Endothelial cell of umbilical vein (primary cell): ENCODE data around the gene AQP7. TPM values are rescaled to one million over a fixed set of nuclear protein-coding genes. Genes with fewer than 3 reads are reported as not detected.

ENCODE experiments used
- BruUV-seq: library from RNA; stranded (reverse); fragments of 400-500 nt; replicated peaks from 2 replicates; lab custom pipeline; 2021; lab: Mats Ljungman, UMichigan
- CTCF ChIA-PET: fragments of 300-600, 350-600 bp; sonication (Branson Sonifier 250); formaldehyde crosslinking; loops from one replicate; lab custom pipeline; 2021; ENCODE audit warnings: antibody characterized with exemption, inconsistent platforms; lab: Charles Lee
- POLR2A ChIA-PET: fragments of 300-600, 350-600 bp; sonication (Branson Sonifier 250); formaldehyde crosslinking; loops from one replicate; lab custom pipeline; 2021; ENCODE audit warnings: antibody characterized with exemption, inconsistent platforms; lab: Charles Lee
- DNase-seq: peaks from one replicate; pipeline ENCODE4 v3.0.0-alpha.2; 2011; ENCODE audit warnings: low read depth, low spot score
- FAIRE-seq: peaks from 2 replicates; lab custom pipeline; 2011; peaks lifted over from hg19 to GRCh38; lab: Jason Lieb, UNC
- H2AFZ ChIP-seq: 2 replicates; pipeline ENCODE4 v1.6.0; 2012; ENCODE audit warnings: low read depth, low read length, control low read depth, inconsistent platforms
- H3K27ac ChIP-seq: 2 replicates; pipeline ENCODE4 v1.5.1; 2011; ENCODE audit warnings: low read depth, mild to moderate bottlenecking, control low read depth, low read length, moderate library complexity; ENCODE audit not compliant: insufficient read depth
- H3K27me3 ChIP-seq, 2 experiments: 2 replicates each; pipeline versions ENCODE4 v1.6.0 to v1.6.1; 2011; ENCODE audit warnings: low read length in 2 of 2, mixed read lengths in 1 of 2; ENCODE audit not compliant: control insufficient read depth in 2 of 2, insufficient read depth in 2 of 2
- H3K36me3 ChIP-seq, 2 experiments: 2 replicates in 1 of 2; 3 replicates in 1 of 2; pipeline ENCODE4 v1.5.1; 2011; ENCODE audit warnings: low read length in 2 of 2, mild to moderate bottlenecking in 1 of 2, moderate library complexity in 1 of 2; ENCODE audit not compliant: control insufficient read depth in 2 of 2, insufficient read depth in 2 of 2; ENCODE audit errors: extremely low read depth in 1 of 2
- H3K4me1 ChIP-seq: 3 replicates; pipeline ENCODE4 v1.5.1; 2011; ENCODE audit warnings: mild to moderate bottlenecking, low read length; ENCODE audit not compliant: control insufficient read depth, insufficient read depth; ENCODE audit errors: extremely low read depth
- H3K4me2 ChIP-seq: 2 replicates; pipeline ENCODE4 v1.6.1; 2011; ENCODE audit warnings: low read length, control low read depth, mixed read lengths; ENCODE audit not compliant: insufficient read depth
- H3K4me3 ChIP-seq, 3 experiments: fragments of 200-600 bp in 1 of 3; sonication (generic), shearing (Covaris generic) in 1 of 3; replicated peaks in 1 of 3; 2 replicates each; pipeline ENCODE4 v1.5.1; 2011 to 2016; ENCODE audit warnings: control low read depth in 3 of 3, low read length in 3 of 3, mild to moderate bottlenecking in 2 of 3, inconsistent platforms in 1 of 3, low read depth in 1 of 3, moderate library complexity in 1 of 3; ENCODE audit not compliant: insufficient read depth in 1 of 3
- H3K79me2 ChIP-seq: 2 replicates; pipeline ENCODE4 v1.6.0; 2012; ENCODE audit warnings: low read length, inconsistent platforms; ENCODE audit not compliant: control insufficient read depth, insufficient read depth
- H3K9ac ChIP-seq: replicated peaks from 2 replicates; pipeline ENCODE3; 2011; ENCODE audit warnings: low read length, control low read depth; ENCODE audit not compliant: insufficient read depth; ENCODE audit errors: extremely low read depth
- H3K9me1 ChIP-seq: replicated peaks from 3 replicates; pipeline ENCODE4 v1.6.0; 2011; ENCODE audit warnings: mild to moderate bottlenecking, low read length; ENCODE audit not compliant: control insufficient read depth, insufficient read depth; ENCODE audit errors: extremely low read depth
- H3K9me3 ChIP-seq: replicated peaks from 2 replicates; pipeline ENCODE4 v1.5.1; 2012; ENCODE audit warnings: low read length, inconsistent platforms; ENCODE audit not compliant: control insufficient read depth, insufficient read depth
- H4K20me1 ChIP-seq: replicated peaks from 2 replicates; pipeline ENCODE3; 2011; ENCODE audit warnings: mild to moderate bottlenecking, low read length; ENCODE audit not compliant: control insufficient read depth, insufficient read depth; ENCODE audit errors: extremely low read depth
- CTCF ChIP-seq, 2 donors: IDR thresholded peaks; 1 replicate in 1 of 2; 2 replicates in 1 of 2; pipeline ENCODE4 v1.5.1; 2011; ENCODE audit warnings: low read length in 2 of 2, mild to moderate bottlenecking in 2 of 2, moderate library complexity in 2 of 2, control low read depth in 1 of 2, inconsistent platforms in 1 of 2, low read depth in 1 of 2; ENCODE audit not compliant: insufficient read depth in 1 of 2; ENCODE audit errors: extremely low read depth in 1 of 2
- EZH2 ChIP-seq: IDR thresholded peaks from 2 replicates; pipeline ENCODE4 v1.6.1; 2012; ENCODE audit warnings: borderline replicate concordance, low read depth, mild to moderate bottlenecking, moderate library complexity, low read length, inconsistent platforms; ENCODE audit not compliant: severe bottlenecking
- FOS ChIP-seq: IDR thresholded peaks from 2 replicates; pipeline ENCODE4 v1.6.1; 2011; ENCODE audit warnings: mild to moderate bottlenecking, low read length, moderate library complexity, borderline replicate concordance; ENCODE audit not compliant: insufficient read depth
- GATA2 ChIP-seq: IDR thresholded peaks from 2 replicates; pipeline ENCODE4 v1.7.0; 2011; ENCODE audit warnings: low read depth, mild to moderate bottlenecking, moderate library complexity, mixed read lengths, low read length; ENCODE audit not compliant: insufficient read length, insufficient read depth
- JUN ChIP-seq: IDR thresholded peaks from 2 replicates; pipeline ENCODE4 v1.6.1; 2011; ENCODE audit warnings: borderline replicate concordance, low read depth; ENCODE audit not compliant: insufficient read length, insufficient read depth
- MYC ChIP-seq: IDR thresholded peaks from one replicate; pipeline ENCODE4 v1.6.1; 2011; ENCODE audit warnings: mild to moderate bottlenecking, low read depth, low read length
- POLR2A ChIP-seq: IDR thresholded peaks from 2 replicates; pipeline ENCODE4 v1.6.1; 2012; ENCODE audit warnings: low read depth, mild to moderate bottlenecking, control low read depth, low read length
- POLR2AphosphoS5 ChIP-seq: IDR thresholded peaks from 2 replicates; pipeline ENCODE4 v1.6.1; 2012; ENCODE audit warnings: low read depth, mild to moderate bottlenecking, control low read depth, low read length, moderate library complexity; ENCODE audit not compliant: insufficient read depth
- dilution Hi-C: fragments of 300-500 bp; cut with MboI; formaldehyde crosslinking; loops from one replicate; pipeline ENCODE4 v1.15.0; 2019; ENCODE audit warnings: low sequenced_read_pairs; ENCODE audit not compliant: extremely low pct_ligation_motif_present
- intact Hi-C: fragments of 100-400 bp; cut with micrococcal nuclease; formaldehyde crosslinking; loops from one replicate; pipeline ENCODE4 v1.10.0; 2022
- polyA plus RNA-seq, 4 experiments: library from polyadenylated mRNA; depleted of rRNA in 3 of 4; stranded (reverse) in 3 of 4; unstranded in 1 of 4; fragments of >200 nt; gene quantifications; 2 replicates each; pipeline versions ENCODE4 v1.2.1 to v1.2.3, GENCODE V29; 2011 to 2012; ENCODE audit warnings: missing spikeins in 1 of 4
- total RNA-seq: library from RNA; stranded (reverse); gene quantifications from 2 replicates; pipeline ENCODE4 v1.2.3, GENCODE V29; 2021
- TF ChIP-seq, protein P1 (sequence below): IDR thresholded peaks from 2 replicates; pipeline ENCODE4 v1.6.1; 2011; ENCODE audit not compliant: insufficient read depth, insufficient read length

The AQP7 gene
- total and polyA plus RNA-seq, 2 donors (not counting 3 experiments of a cell fraction or from before 2014, with no cell fraction given): 3.7 TPM; not detected in 1

DNA sequence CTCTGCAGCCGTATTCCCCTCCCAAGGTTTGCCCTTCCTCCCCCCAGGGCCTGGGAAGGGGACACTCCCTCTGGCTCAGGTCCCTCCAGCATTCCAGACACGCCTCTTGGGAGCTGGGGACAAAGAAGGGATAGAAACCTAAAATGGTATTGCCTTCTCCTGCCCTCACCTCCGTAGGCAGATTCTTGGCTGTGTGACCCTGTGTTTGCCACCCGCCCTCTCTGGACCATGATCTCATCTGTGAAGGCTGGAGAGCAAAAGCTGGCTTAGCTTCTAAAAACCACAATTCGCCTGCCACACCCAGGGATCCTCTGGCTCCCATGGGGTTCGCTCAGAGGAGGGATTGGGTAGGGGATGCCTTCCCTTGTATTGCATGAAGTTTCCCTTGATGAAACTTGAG is 37.4 kb upstream of the AQP7 start:
- CTCF ChIA-PET: interaction anchor here (2.9 to 5.9 kb wide), 2 partner anchors 12 to 24 kb away, joined by 10 to 57 read pairs; no protein-coding TSS in a partner anchor
- H3K9me1 ChIP-seq: no peaks in the 10 kb centered on the region
- H3K36me3 ChIP-seq: no peaks in the 10 kb centered on the region
- no peaks in the 10 kb centered on the region for H4K20me1 ChIP-seq
- BruUV-seq: no TSS peak
- peaks cover 2 to 6% of the 10 kb centered on the region in 2 experiments for H3K27me3 ChIP-seq
- POLR2A ChIA-PET: no interaction called here
- no peak overlapping the region for H3K27ac ChIP-seq
- H3K4me1 ChIP-seq: peaks cover 3% of the 10 kb centered on the region
- no peaks in the 10 kb centered on the region for H3K79me2 ChIP-seq
- FAIRE-seq: no peak
- no peak overlapping the region for H2AFZ ChIP-seq
- H3K9ac ChIP-seq: no peak overlapping the region
- H3K4me3 ChIP-seq: no peak overlapping the region
- TF ChIP-seq POLR2AphosphoS5 (no peak), CTCF (IDR thresholded peaks at IDR 0.05; ENCODE audit: extremely low read depth in 1 of 2, insufficient read depth in 1 of 2, low read depth in 1 of 2, low read length in 2 of 2) (no peak), JUN (no peak), POLR2A (no peak), MYC (no peak), FOS (no peak), EZH2 (no peak), GATA2 (no peak)
- TF ChIP-seq, protein P1, sequence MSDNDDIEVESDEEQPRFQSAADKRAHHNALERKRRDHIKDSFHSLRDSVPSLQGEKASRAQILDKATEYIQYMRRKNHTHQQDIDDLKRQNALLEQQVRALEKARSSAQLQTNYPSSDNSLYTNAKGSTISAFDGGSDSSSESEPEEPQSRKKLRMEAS: no peak
- no peak for DNase-seq
- no peaks in the 10 kb centered on the region for H3K9me3 ChIP-seq
- dilution Hi-C loops (no loop called here), intact Hi-C loops (loop anchor here (5.0 kb wide), 1 partner anchor 48 kb away; no protein-coding TSS in a partner anchor)
- H3K4me2 ChIP-seq: no peak overlapping the region
